IMR-90 (cell line): ENCODE results near the gene ATRNL1. TPM values are rescaled to one million over a fixed set of nuclear protein-coding genes. Genes with fewer than 3 reads are reported as not detected.
A peak's percentile ranks its signal among the peaks of the same experiment; 100 is the strongest.

Source experiments
- ATAC-seq: fragments of 200-7000 bp; cut with Tn5 transposase; 2 replicates; pipeline ENCODE4 v1.9.1; 2020; ENCODE audit warnings: low read depth, mild to moderate bottlenecking, moderate library complexity
- BruUV-seq: library from RNA; stranded (reverse); fragments of 400-500 nt; replicated peaks from 2 replicates; lab custom pipeline; 2021; lab: Mats Ljungman, UMichigan
- CTCF ChIA-PET: fragments of 300-600 bp; formaldehyde crosslinking; extraction: SDS; loops from one replicate; lab custom pipeline; 2021; ENCODE audit warnings: antibody characterized with exemption; lab: Yijun Ruan, JAX
- POLR2A ChIA-PET: fragments of 300-600 bp; sonication (Branson Sonifier 250); formaldehyde crosslinking; loops from one replicate; lab custom pipeline; 2022; ENCODE audit warnings: antibody characterized with exemption; ENCODE audit not compliant: unreplicated experiment; lab: Charles Lee
- DNase-seq: peaks from one replicate; pipeline ENCODE4 v3.0.0; 2013
- H2AFZ ChIP-seq: replicated peaks from 2 replicates; pipeline ENCODE3; 2013; ENCODE audit warnings: low read length, mild to moderate bottlenecking; ENCODE audit not compliant: poor library complexity
- H2AK5ac ChIP-seq: 2 replicates; pipeline ENCODE4 v1.6.1; 2013; ENCODE audit warnings: low read depth, low read length, inconsistent platforms
- H2AK9ac ChIP-seq: replicated peaks from 2 replicates; pipeline ENCODE3; 2013; ENCODE audit warnings: mild to moderate bottlenecking, low read depth, low read length, moderate library complexity; ENCODE audit not compliant: poor library complexity
- H2BK120ac ChIP-seq: 2 replicates; pipeline ENCODE4 v1.6.1; 2013; ENCODE audit warnings: low read depth, low read length, inconsistent platforms
- H2BK15ac ChIP-seq: 3 replicates; pipeline ENCODE4 v1.6.1; 2013; ENCODE audit warnings: low read depth, low read length, inconsistent platforms
- H2BK20ac ChIP-seq: 2 replicates; pipeline ENCODE4 v1.6.1; 2013; ENCODE audit warnings: low read depth, mild to moderate bottlenecking, inconsistent platforms, low read length, moderate library complexity
- H2BK5ac ChIP-seq: 2 replicates; pipeline ENCODE4 v1.6.1; 2013; ENCODE audit warnings: mild to moderate bottlenecking, low read depth, low read length, inconsistent platforms; ENCODE audit not compliant: poor library complexity, severe bottlenecking
- H3K14ac ChIP-seq: replicated peaks from 2 replicates; pipeline ENCODE4 v1.6.1; 2013; ENCODE audit warnings: low read depth, low read length, inconsistent platforms
- H3K18ac ChIP-seq: 2 replicates; pipeline ENCODE4 v1.6.1; 2013; ENCODE audit warnings: low read depth, low read length, control low read depth
- H3K23ac ChIP-seq: 2 replicates; pipeline ENCODE4 v1.6.1; 2013; ENCODE audit warnings: low read depth, low read length, inconsistent platforms
- H3K27ac ChIP-seq: 2 replicates; pipeline ENCODE4 v1.5.1; 2013; ENCODE audit warnings: mild to moderate bottlenecking, control low read depth, low read length; ENCODE audit not compliant: insufficient read depth
- H3K27me3 ChIP-seq: 2 replicates; pipeline ENCODE4 v1.6.1; 2013; ENCODE audit warnings: low read length; ENCODE audit not compliant: control insufficient read depth, insufficient read depth
- H3K36me3 ChIP-seq: 2 replicates; pipeline ENCODE4 v1.6.1; 2013; ENCODE audit warnings: low read length, mixed read lengths; ENCODE audit not compliant: control insufficient read depth, insufficient read depth
- H3K4ac ChIP-seq: 2 replicates; pipeline ENCODE4 v1.6.1; 2013; ENCODE audit warnings: low read depth, low read length, inconsistent platforms
- H3K4me1 ChIP-seq: 2 replicates; pipeline ENCODE4 v1.6.1; 2013; ENCODE audit warnings: low read length, mixed read lengths; ENCODE audit not compliant: control insufficient read depth, insufficient read depth
- H3K4me2 ChIP-seq: 2 replicates; pipeline ENCODE4 v1.6.1; 2013; ENCODE audit warnings: low read depth, mild to moderate bottlenecking, control low read depth, low read length, moderate library complexity
- H3K4me3 ChIP-seq: 2 replicates; pipeline ENCODE4 v1.5.1; 2013; ENCODE audit warnings: low read depth, mild to moderate bottlenecking, control low read depth, low read length, moderate library complexity; ENCODE audit not compliant: insufficient read depth
- H3K56ac ChIP-seq: 2 replicates; pipeline ENCODE4 v1.6.1; 2013; ENCODE audit warnings: low read length, inconsistent platforms; ENCODE audit not compliant: insufficient read depth; ENCODE audit errors: extremely low read depth
- H3K79me1 ChIP-seq, 2 experiments: 2 replicates each; pipeline ENCODE4 v1.6.1; 2013; ENCODE audit warnings: low read length in 2 of 2, inconsistent platforms in 1 of 2, low read depth in 1 of 2
- H3K9ac ChIP-seq: 2 replicates; pipeline ENCODE4 v1.6.1; 2013; ENCODE audit warnings: low read depth, low read length, control low read depth
- H3K9me1 ChIP-seq: 2 replicates; pipeline ENCODE4 v1.6.1; 2013; ENCODE audit warnings: low read length, inconsistent platforms; ENCODE audit not compliant: insufficient read depth
- H3K9me3 ChIP-seq: 2 replicates; pipeline ENCODE4 v1.6.1; 2013; ENCODE audit warnings: low read length; ENCODE audit not compliant: control insufficient read depth, insufficient read depth
- H4K20me1 ChIP-seq: 2 replicates; pipeline ENCODE4 v1.6.1; 2013; ENCODE audit warnings: low read length, inconsistent platforms; ENCODE audit not compliant: insufficient read depth
- H4K5ac ChIP-seq: 2 replicates; pipeline ENCODE4 v1.6.1; 2013; ENCODE audit warnings: mild to moderate bottlenecking, low read depth, low read length, control low read depth
- H4K8ac ChIP-seq, 2 experiments: 2 replicates each; pipeline ENCODE4 v1.6.1; 2013; ENCODE audit warnings: low read depth in 2 of 2, low read length in 2 of 2, control low read depth in 1 of 2, inconsistent platforms in 1 of 2
- H4K91ac ChIP-seq: 2 replicates; pipeline ENCODE4 v1.6.1; 2013; ENCODE audit warnings: low read depth, low read length, inconsistent platforms; ENCODE audit not compliant: insufficient read depth
- CEBPB ChIP-seq: IDR thresholded peaks from 2 replicates; pipeline ENCODE4 v1.6.1; 2012; ENCODE audit warnings: low read depth, low read length, improper control_type of control experiment
- FOS ChIP-seq: fragments of 150-350 bp; IDR thresholded peaks from 2 replicates; pipeline ENCODE4 v1.6.1; 2016; ENCODE audit warnings: low read depth, low read length
- SMC3 ChIP-seq: fragments of 150-350 bp; IDR thresholded peaks from 2 replicates; pipeline ENCODE4 v1.6.1; 2016; ENCODE audit warnings: low read depth, mild to moderate bottlenecking, antibody characterized with exemption, low read length, moderate library complexity
- WGBS, 2 experiments: methylation state at CpG; one replicate each; pipeline versions ENCODE4 v1.1.5 to v1.1.7; 2013; ENCODE audit warnings: missing lambda C conversion rate in 2 of 2; ENCODE audit not compliant: insufficient read length in 1 of 2; ENCODE audit errors: extremely low coverage in 2 of 2; 5-methylcytosine and 5-hydroxymethylcytosine counted together
- dilution Hi-C: fragments of 300-500 bp; cut with HindIII; formaldehyde crosslinking; loops from one replicate; pipeline ENCODE4 v1.14.3; 2018; ENCODE audit warnings: low sequenced_read_pairs; ENCODE audit not compliant: unreplicated experiment
- in situ Hi-C: fragments of 300-500 bp; cut with MboI; formaldehyde crosslinking; loops from 3 replicates; pipeline ENCODE4 v1.14.3; 2019; ENCODE audit warnings: low sequenced_read_pairs, inconsistent platforms, mixed read lengths
- intact Hi-C: fragments of 100-400 bp; cut with micrococcal nuclease; formaldehyde crosslinking; loops from 2 replicates; pipeline ENCODE4 v1.10.0; 2022
- polyA plus RNA-seq, 3 experiments: library from polyadenylated mRNA; depleted of rRNA; stranded (reverse); fragments of >200 nt; gene quantifications; 2 replicates each; pipeline ENCODE4 v1.2.3, GENCODE V29; 2012; ENCODE audit warnings: low replicate concordance in 1 of 3
- total RNA-seq: library from RNA; depleted of rRNA; stranded (reverse); fragments of >200 nt; gene quantifications from 2 replicates; pipeline ENCODE4 v1.2.3, GENCODE V29; 2012
- TF ChIP-seq, protein P1 (sequence below): conservative IDR thresholded peaks from 2 replicates; pipeline ENCODE4 v1.5.1; 2012; ENCODE audit warnings: mild to moderate bottlenecking, low read depth, low read length, improper control_type of control experiment

ATRNL1 gene
- total and polyA plus RNA-seq, 2 of the 4 experiments (the other 2 are of a cell fraction), result 0.18 to 0.19 TPM

- H3K9me3 ChIP-seq, result no peaks in the 10 kb centered on the region
- no peak overlapping the region for H3K4me3 ChIP-seq
- WGBS, 2 experiments, result no CpG with 5 or more reads among the region's 2 CpGs
- H3K9ac ChIP-seq, result no peak overlapping the region
- H3K9me1 ChIP-seq, result no peaks in the 10 kb centered on the region
- H3K18ac ChIP-seq, result no peak overlapping the region
- H2AK5ac ChIP-seq, result no peak overlapping the region
- no peak overlapping the region for H3K23ac ChIP-seq
- no peak overlapping the region for H4K91ac ChIP-seq
- H2BK20ac ChIP-seq, result no peak overlapping the region
- H2AFZ ChIP-seq, result no peak overlapping the region
- H2BK120ac ChIP-seq, result no peak overlapping the region
- in situ Hi-C loops (no loop called here), intact Hi-C loops (no loop called here), dilution Hi-C loops (no loop called here)
- H3K4ac ChIP-seq, result no peak overlapping the region; the same call in 1 of the 2 replicates
- no peak for ATAC-seq
- H3K27me3 ChIP-seq, result no peaks in the 10 kb centered on the region
- 0 out of 2 replicates have a peak overlapping the region, but pooled peaks have one; percentile 24 for H3K14ac ChIP-seq
- H3K27ac ChIP-seq, result no peak overlapping the region
- no peaks in the 10 kb centered on the region for H3K36me3 ChIP-seq
- H3K4me2 ChIP-seq, result no peak overlapping the region
- no peak for DNase-seq
- TF ChIP-seq, protein P1, sequence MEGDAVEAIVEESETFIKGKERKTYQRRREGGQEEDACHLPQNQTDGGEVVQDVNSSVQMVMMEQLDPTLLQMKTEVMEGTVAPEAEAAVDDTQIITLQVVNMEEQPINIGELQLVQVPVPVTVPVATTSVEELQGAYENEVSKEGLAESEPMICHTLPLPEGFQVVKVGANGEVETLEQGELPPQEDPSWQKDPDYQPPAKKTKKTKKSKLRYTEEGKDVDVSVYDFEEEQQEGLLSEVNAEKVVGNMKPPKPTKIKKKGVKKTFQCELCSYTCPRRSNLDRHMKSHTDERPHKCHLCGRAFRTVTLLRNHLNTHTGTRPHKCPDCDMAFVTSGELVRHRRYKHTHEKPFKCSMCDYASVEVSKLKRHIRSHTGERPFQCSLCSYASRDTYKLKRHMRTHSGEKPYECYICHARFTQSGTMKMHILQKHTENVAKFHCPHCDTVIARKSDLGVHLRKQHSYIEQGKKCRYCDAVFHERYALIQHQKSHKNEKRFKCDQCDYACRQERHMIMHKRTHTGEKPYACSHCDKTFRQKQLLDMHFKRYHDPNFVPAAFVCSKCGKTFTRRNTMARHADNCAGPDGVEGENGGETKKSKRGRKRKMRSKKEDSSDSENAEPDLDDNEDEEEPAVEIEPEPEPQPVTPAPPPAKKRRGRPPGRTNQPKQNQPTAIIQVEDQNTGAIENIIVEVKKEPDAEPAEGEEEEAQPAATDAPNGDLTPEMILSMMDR, result no peak
- TF ChIP-seq FOS (no peak), CEBPB (no peak), SMC3 (no peak)
- no peak overlapping the region for H2BK5ac ChIP-seq
- no peaks in the 10 kb centered on the region for H3K4me1 ChIP-seq
- no peak overlapping the region for H2BK15ac ChIP-seq
- BruUV-seq, result no TSS peak
- H4K5ac ChIP-seq, result no peak overlapping the region
- H2AK9ac ChIP-seq, result no peak overlapping the region
- no peaks in the 10 kb centered on the region for H4K20me1 ChIP-seq
- no peak overlapping the region for H4K8ac ChIP-seq
- POLR2A ChIA-PET, result no interaction called here
- CTCF ChIA-PET, result interaction anchor here (1.1 kb wide), 1 partner anchor 353 kb away, joined by 5 read pairs; no protein-coding TSS in a partner anchor
- no peak overlapping the region for H3K56ac ChIP-seq
- H3K79me1 ChIP-seq, result no peaks in the 10 kb centered on the region
Measured at GRCh38 chr10:115933098-115933497, 839.9 kb downstream of the ATRNL1 start.
